A673 (cell line): ENCODE data around the gene TSTD1.

Experiments used
- EZH2 ChIP-seq: fragments of 200-600 bp; sonication (generic); IDR thresholded peaks from 2 replicates; pipeline ENCODE4 v1.6.1; 2017; ENCODE audit warnings: borderline replicate concordance, low read depth, mild to moderate bottlenecking, mixed read lengths, antibody characterized with exemption, low read length; ENCODE audit not compliant: poor library complexity, severe bottlenecking
- TF ChIP-seq, protein P1 (sequence below): fragments of 300-800, 200-600 bp; sonication (generic); conservative IDR thresholded peaks from 2 replicates; pipeline ENCODE4 v1.5.1; 2017; ENCODE audit warnings: low read depth, mild to moderate bottlenecking, antibody characterized with exemption, low read length, moderate library complexity, mixed read lengths

DNA sequence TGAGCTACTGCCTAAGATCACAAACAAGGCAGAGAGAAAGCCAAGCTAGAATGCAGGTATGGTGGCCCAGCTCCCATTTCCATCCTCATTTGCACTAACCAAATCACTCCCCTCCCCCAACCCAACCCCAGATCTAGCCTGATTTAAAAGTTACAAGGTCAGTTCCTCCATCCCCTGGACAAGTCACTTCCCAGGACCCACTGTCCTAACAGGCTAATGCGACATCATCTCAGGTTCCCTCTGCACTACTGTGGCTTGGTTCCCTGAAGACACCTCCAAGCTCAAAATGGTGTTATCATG, 20.2 kb downstream of the TSTD1 start:
- TF ChIP-seq, protein P1, sequence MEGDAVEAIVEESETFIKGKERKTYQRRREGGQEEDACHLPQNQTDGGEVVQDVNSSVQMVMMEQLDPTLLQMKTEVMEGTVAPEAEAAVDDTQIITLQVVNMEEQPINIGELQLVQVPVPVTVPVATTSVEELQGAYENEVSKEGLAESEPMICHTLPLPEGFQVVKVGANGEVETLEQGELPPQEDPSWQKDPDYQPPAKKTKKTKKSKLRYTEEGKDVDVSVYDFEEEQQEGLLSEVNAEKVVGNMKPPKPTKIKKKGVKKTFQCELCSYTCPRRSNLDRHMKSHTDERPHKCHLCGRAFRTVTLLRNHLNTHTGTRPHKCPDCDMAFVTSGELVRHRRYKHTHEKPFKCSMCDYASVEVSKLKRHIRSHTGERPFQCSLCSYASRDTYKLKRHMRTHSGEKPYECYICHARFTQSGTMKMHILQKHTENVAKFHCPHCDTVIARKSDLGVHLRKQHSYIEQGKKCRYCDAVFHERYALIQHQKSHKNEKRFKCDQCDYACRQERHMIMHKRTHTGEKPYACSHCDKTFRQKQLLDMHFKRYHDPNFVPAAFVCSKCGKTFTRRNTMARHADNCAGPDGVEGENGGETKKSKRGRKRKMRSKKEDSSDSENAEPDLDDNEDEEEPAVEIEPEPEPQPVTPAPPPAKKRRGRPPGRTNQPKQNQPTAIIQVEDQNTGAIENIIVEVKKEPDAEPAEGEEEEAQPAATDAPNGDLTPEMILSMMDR = no peak
- no peak for TF ChIP-seq EZH2
